Stimulated activated naive B cell treated with anti-CD40 and anti-IgM and Interleukin-4, amounts not matched to agents 10 μg/mL and 1 μg/mL and 100 μg/mL, for 72 hours (primary cell): ENCODE data around the gene SV2B.

Experiments used
- ATAC-seq, 2 donors: fragments of 150-1000 bp; cut with Tn5 transposase; replicated peaks; 2 replicates each; pipeline ENCODE4 v1.10.0; 2021; ENCODE audit warnings: moderate library complexity in 1 of 2
- DNase-seq: peaks from one replicate; pipeline ENCODE4 v3.0.0; 2021
- H3K27ac Mint-ChIP-seq: one replicate; pipeline ENCODE4 v1.8.0; 2022; ENCODE audit warnings: mild to moderate bottlenecking, mixed read lengths
- H3K27me3 Mint-ChIP-seq, 2 donors: one replicate each; pipeline ENCODE4 v1.8.0; 2022; ENCODE audit warnings: mixed read lengths in 2 of 2
- H3K36me3 Mint-ChIP-seq, 2 donors: one replicate each; pipeline ENCODE4 v1.8.0; 2022; ENCODE audit warnings: mixed read lengths in 2 of 2, mild to moderate bottlenecking in 1 of 2
- H3K4me1 Mint-ChIP-seq, 2 donors: one replicate each; pipeline ENCODE4 v1.8.0; 2022; ENCODE audit warnings: mixed read lengths in 2 of 2, mild to moderate bottlenecking in 1 of 2
- H3K4me3 Mint-ChIP-seq, 2 donors: one replicate each; pipeline ENCODE4 v1.8.0; 2022; ENCODE audit warnings: mild to moderate bottlenecking in 2 of 2, mixed read lengths in 2 of 2, moderate library complexity in 1 of 2
- H3K9me3 Mint-ChIP-seq, 2 donors: one replicate each; pipeline ENCODE4 v1.8.0; 2022; ENCODE audit warnings: mixed read lengths in 2 of 2, mild to moderate bottlenecking in 1 of 2

Gene SV2B

GRCh38 chr15:91165850-91166249 lies 65.8 kb downstream of the SV2B start:
- no peaks in the 10 kb centered on the region for H3K36me3 Mint-ChIP-seq
- H3K9me3 Mint-ChIP-seq: peaks cover 11 to 18% of the 10 kb centered on the region in 2 donors
- no peak overlapping the region for H3K4me3 Mint-ChIP-seq
- no peaks in the 10 kb centered on the region for H3K27me3 Mint-ChIP-seq
- no peaks in the 10 kb centered on the region for H3K4me1 Mint-ChIP-seq
- ATAC-seq (no peak), DNase-seq (no peak)
- H3K27ac Mint-ChIP-seq: no peak overlapping the region

- Mint-ChIP-seq H3K27ac (no peak overlapping the region), H3K4me3 (no peak overlapping the region), H3K9me3 (peaks cover 11 to 18% of the 10 kb centered on the region in 2 donors), H3K36me3 (no peaks in the 10 kb centered on the region), H3K4me1 (no peaks in the 10 kb centered on the region), H3K27me3 (peaks cover 9 to 19% of the 10 kb centered on the region in 2 donors)
- ATAC-seq: no peak
- DNase-seq: no peak
These were observed 68.4 kb downstream of the SV2B start for GRCh38 chr15:91168457-91168856.

GRCh38 chr15:91171334-91171733 lies 71.3 kb downstream of the SV2B start:
- no peak for DNase-seq
- Mint-ChIP-seq H3K9me3 (peaks cover 4 to 10% of the 10 kb centered on the region in 2 donors), H3K4me3 (no peak overlapping the region), H3K4me1 (no peaks in the 10 kb centered on the region), H3K27me3 (peaks cover 9 to 19% of the 10 kb centered on the region in 2 donors), H3K36me3 (no peaks in the 10 kb centered on the region), H3K27ac (no peak overlapping the region)
- ATAC-seq: no peak

- peaks cover 19 to 37% of the 10 kb centered on the region in 2 donors for H3K27me3 Mint-ChIP-seq
- no peak overlapping the region for H3K27ac Mint-ChIP-seq
- no peaks in the 10 kb centered on the region for H3K36me3 Mint-ChIP-seq
These were observed 82.0 kb downstream of the SV2B start for GRCh38 chr15:91182101-91182500.

GRCh38 chr15:91183596-91183995 lies 83.5 kb downstream of the SV2B start:
- Mint-ChIP-seq H3K27me3 (peaks cover 19 to 37% of the 10 kb centered on the region in 2 donors), H3K36me3 (no peaks in the 10 kb centered on the region), H3K4me1 (no peaks in the 10 kb centered on the region), H3K9me3 (no peaks in the 10 kb centered on the region), H3K27ac (no peak overlapping the region), H3K4me3 (no peak overlapping the region)
- DNase-seq (no peak), ATAC-seq (no peak)

More at GRCh38 chr15:91182101-91182500, 82.0 kb downstream of the SV2B start:
- Mint-ChIP-seq H3K4me3 (no peak overlapping the region), H3K9me3 (no peaks in the 10 kb centered on the region), H3K4me1 (no peaks in the 10 kb centered on the region)
- DNase-seq (no peak), ATAC-seq (no peak)

- Mint-ChIP-seq H3K4me1 (no peaks in the 10 kb centered on the region), H3K4me3 (no peak overlapping the region), H3K27me3 (peaks cover 19 to 37% of the 10 kb centered on the region in 2 donors), H3K27ac (no peak overlapping the region), H3K9me3 (no peaks in the 10 kb centered on the region), H3K36me3 (no peaks in the 10 kb centered on the region)
- DNase-seq (no peak), ATAC-seq (no peak)
These were observed 84.4 kb downstream of the SV2B start for GRCh38 chr15:91184441-91184840.

- no peak for ATAC-seq
- no peak overlapping the region for H3K27ac Mint-ChIP-seq
- DNase-seq: no peak
- H3K4me3 Mint-ChIP-seq: no peak overlapping the region
- H3K9me3 Mint-ChIP-seq: no peaks in the 10 kb centered on the region
- no peaks in the 10 kb centered on the region for H3K4me1 Mint-ChIP-seq
- H3K36me3 Mint-ChIP-seq: no peaks in the 10 kb centered on the region
- peaks cover 19 to 30% of the 10 kb centered on the region in 2 donors for H3K27me3 Mint-ChIP-seq
These were observed 87.0 kb downstream of the SV2B start for GRCh38 chr15:91186904-91187656.

GRCh38 chr15:91192285-91192684 lies 92.2 kb downstream of the SV2B start:
- H3K36me3 Mint-ChIP-seq: no peaks in the 10 kb centered on the region
- peaks cover 0 to 2% of the 10 kb centered on the region in 2 donors for H3K9me3 Mint-ChIP-seq
- no peak overlapping the region for H3K27ac Mint-ChIP-seq
- H3K4me3 Mint-ChIP-seq: no peak overlapping the region
- H3K27me3 Mint-ChIP-seq: peaks cover 38 to 42% of the 10 kb centered on the region in 2 donors
- DNase-seq: no peak
- peak; percentile 16 to 38 for ATAC-seq
- H3K4me1 Mint-ChIP-seq: no peaks in the 10 kb centered on the region

- no peak overlapping the region for H3K27ac Mint-ChIP-seq
- DNase-seq (no peak), ATAC-seq (no peak)
- H3K9me3 Mint-ChIP-seq: peaks cover 0 to 2% of the 10 kb centered on the region in 2 donors
- H3K36me3 Mint-ChIP-seq: no peaks in the 10 kb centered on the region
- H3K4me1 Mint-ChIP-seq: no peaks in the 10 kb centered on the region
- no peak overlapping the region for H3K4me3 Mint-ChIP-seq
- peaks cover 38 to 42% of the 10 kb centered on the region in 2 donors for H3K27me3 Mint-ChIP-seq
These were observed 92.8 kb downstream of the SV2B start for GRCh38 chr15:91192690-91193377.

- no peaks in the 10 kb centered on the region for H3K36me3 Mint-ChIP-seq
- no peaks in the 10 kb centered on the region for H3K4me1 Mint-ChIP-seq
- H3K4me3 Mint-ChIP-seq: no peak overlapping the region
- peaks cover 38 to 42% of the 10 kb centered on the region in 2 donors for H3K27me3 Mint-ChIP-seq
- peaks cover 0 to 2% of the 10 kb centered on the region in 2 donors for H3K9me3 Mint-ChIP-seq
- ATAC-seq (no peak), DNase-seq (no peak)
- H3K27ac Mint-ChIP-seq: no peak overlapping the region
These were observed 93.3 kb downstream of the SV2B start for GRCh38 chr15:91193378-91193720.

GRCh38 chr15:91196127-91196526 lies 96.1 kb downstream of the SV2B start:
- peaks cover 0 to 2% of the 10 kb centered on the region in 2 donors for H3K9me3 Mint-ChIP-seq
- peaks cover 43 to 44% of the 10 kb centered on the region in 2 donors for H3K27me3 Mint-ChIP-seq
- ATAC-seq: no peak
- no peak overlapping the region for H3K4me3 Mint-ChIP-seq
- no peak overlapping the region for H3K27ac Mint-ChIP-seq
- H3K4me1 Mint-ChIP-seq: no peaks in the 10 kb centered on the region
- H3K36me3 Mint-ChIP-seq: no peaks in the 10 kb centered on the region
- no peak for DNase-seq

GRCh38 chr15:91196768-91197167 lies 96.7 kb downstream of the SV2B start:
- no peak overlapping the region for H3K27ac Mint-ChIP-seq
- DNase-seq: no peak
- peaks cover 43 to 44% of the 10 kb centered on the region in 2 donors for H3K27me3 Mint-ChIP-seq
- H3K9me3 Mint-ChIP-seq: peaks cover 0 to 2% of the 10 kb centered on the region in 2 donors
- H3K36me3 Mint-ChIP-seq: no peaks in the 10 kb centered on the region
- no peak for ATAC-seq
- H3K4me1 Mint-ChIP-seq: no peaks in the 10 kb centered on the region
- no peak overlapping the region for H3K4me3 Mint-ChIP-seq

- H3K36me3 Mint-ChIP-seq: no peaks in the 10 kb centered on the region
- peaks cover 0 to 2% of the 10 kb centered on the region in 2 donors for H3K9me3 Mint-ChIP-seq
- ATAC-seq (no peak), DNase-seq (no peak)
- H3K4me3 Mint-ChIP-seq: no peak overlapping the region
- no peak overlapping the region for H3K27ac Mint-ChIP-seq
- peaks cover 25 to 28% of the 10 kb centered on the region in 2 donors for H3K27me3 Mint-ChIP-seq
- no peaks in the 10 kb centered on the region for H3K4me1 Mint-ChIP-seq
These were observed 99.5 kb downstream of the SV2B start for GRCh38 chr15:91199511-91199910.

- H3K36me3 Mint-ChIP-seq: no peaks in the 10 kb centered on the region
- H3K4me3 Mint-ChIP-seq: no peak overlapping the region
- ATAC-seq (no peak), DNase-seq (no peak)
- H3K27ac Mint-ChIP-seq: no peak overlapping the region
- H3K27me3 Mint-ChIP-seq: peaks cover 19 to 24% of the 10 kb centered on the region in 2 donors
- H3K4me1 Mint-ChIP-seq: no peaks in the 10 kb centered on the region
- H3K9me3 Mint-ChIP-seq: no peaks in the 10 kb centered on the region
These were observed 100.2 kb downstream of the SV2B start for GRCh38 chr15:91200101-91200754.
